Calu3 (cell line): ENCODE results near the gene TTC16. TPM values are rescaled to one million over a fixed set of nuclear protein-coding genes. Genes with fewer than 3 reads are reported as not detected.

Source experiments
- BruUV-seq: library from RNA; stranded (reverse); fragments of 400-500 nt; replicated peaks from 2 replicates; lab custom pipeline; 2021; lab: Mats Ljungman, UMichigan
- CTCF ChIA-PET: fragments of 300-600 bp; sonication (Branson Sonifier 250); formaldehyde crosslinking; loops from one replicate; lab custom pipeline; 2022; ENCODE audit warnings: antibody characterized with exemption; lab: Charles Lee
- DNase-seq: peaks from one replicate; pipeline ENCODE4 v3.0.0; 2022
- H3K27ac Mint-ChIP-seq: one replicate; pipeline ENCODE4 v1.8.0; 2022; ENCODE audit warnings: mixed read lengths; ENCODE audit not compliant: unreplicated experiment
- H3K27me3 Mint-ChIP-seq: one replicate; pipeline ENCODE4 v1.8.0; 2022; ENCODE audit warnings: mixed read lengths; ENCODE audit not compliant: unreplicated experiment
- H3K36me3 Mint-ChIP-seq: one replicate; pipeline ENCODE4 v1.8.0; 2022; ENCODE audit warnings: mild to moderate bottlenecking, moderate library complexity, mixed read lengths; ENCODE audit not compliant: insufficient read depth, unreplicated experiment
- H3K4me1 Mint-ChIP-seq: one replicate; pipeline ENCODE4 v1.8.0; 2022; ENCODE audit warnings: mild to moderate bottlenecking, low read depth, mixed read lengths; ENCODE audit not compliant: unreplicated experiment
- H3K4me3 Mint-ChIP-seq: one replicate; pipeline ENCODE4 v1.8.0; 2022; ENCODE audit warnings: mild to moderate bottlenecking, low read depth, moderate library complexity, mixed read lengths; ENCODE audit not compliant: unreplicated experiment
- H3K9me3 Mint-ChIP-seq: one replicate; pipeline ENCODE4 v1.8.0; 2022; ENCODE audit warnings: low read depth, mixed read lengths; ENCODE audit not compliant: unreplicated experiment
- intact Hi-C: fragments of 100-400 bp; cut with micrococcal nuclease; formaldehyde crosslinking; loops from one replicate; pipeline ENCODE4 v1.10.0; 2022; ENCODE audit not compliant: unreplicated experiment
- total RNA-seq: library from RNA; stranded (reverse); gene quantifications from 2 replicates; pipeline ENCODE4 v1.2.3, GENCODE V29; 2022
- TF ChIP-seq, protein P1 (sequence below): fragments of 200-600 bp; IDR thresholded peaks from one replicate; pipeline ENCODE4 v1.8.0; 2022; ENCODE audit warnings: antibody characterized with exemption; ENCODE audit not compliant: unreplicated experiment

The TTC16 gene
- total RNA-seq, 1 experiment from 2014 or later: not detected

DNA sequence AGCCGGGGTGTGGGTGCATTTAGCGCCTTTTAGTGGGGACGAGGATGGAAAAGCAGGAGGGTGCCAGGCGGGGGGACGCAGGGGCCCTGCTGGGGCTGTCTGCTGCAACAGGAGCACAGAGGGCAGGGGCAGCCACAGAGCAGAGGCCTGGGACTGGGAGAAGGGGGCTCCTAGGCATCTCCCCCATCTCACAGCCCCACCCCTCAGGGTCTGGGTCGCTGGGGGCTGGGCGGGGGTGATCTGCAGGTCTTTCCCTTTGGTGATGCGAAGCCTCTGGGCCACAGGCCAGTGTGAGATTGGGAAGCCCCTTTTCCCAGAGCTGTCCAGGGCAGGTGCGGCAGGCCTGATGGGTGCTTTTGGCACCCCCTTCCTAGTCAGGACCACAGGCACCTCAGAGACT is 14.4 kb downstream of the TTC16 start:
- no peak overlapping the region for H3K27ac Mint-ChIP-seq
- CTCF ChIA-PET: interaction anchor here (1.7 kb wide), 1 partner anchor 15 kb away, joined by 5 read pairs; the partner anchor contains the start of genes PTRH1 and TTC16

DNA sequence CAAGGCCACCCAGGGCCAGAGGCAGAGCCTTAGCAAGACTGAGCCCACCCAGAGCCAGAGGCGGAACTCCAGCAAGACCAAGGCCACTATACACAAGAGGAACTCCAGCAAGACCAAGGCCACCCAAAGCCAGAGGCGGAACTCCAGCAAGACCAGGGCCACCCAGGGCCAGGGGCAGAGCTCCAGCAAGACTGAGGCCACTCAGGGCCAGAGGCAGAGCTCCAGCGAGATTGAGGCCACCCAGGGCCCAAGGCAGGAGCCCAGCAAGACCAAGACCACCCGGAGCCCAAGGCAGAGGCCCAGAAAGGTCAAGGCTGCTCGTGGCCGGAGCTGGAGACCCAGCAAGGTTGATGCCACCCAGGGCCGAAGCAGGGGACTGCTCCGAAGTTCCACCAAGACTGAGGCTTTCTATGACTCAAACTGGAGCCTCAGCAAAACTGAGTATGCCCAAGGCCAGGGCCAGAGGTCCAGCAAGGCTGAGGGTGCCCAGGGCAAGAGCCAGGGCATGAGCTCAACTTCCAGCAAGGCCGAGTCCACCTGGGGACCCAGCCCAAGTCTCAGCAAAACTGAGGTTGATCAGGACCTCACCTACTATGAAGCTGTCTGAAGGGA is 15.0 kb downstream of the TTC16 start:
- Mint-ChIP-seq H3K36me3 (peaks cover 6% of the 10 kb centered on the region), H3K4me3 (no peak overlapping the region), H3K27ac (no peak overlapping the region), H3K9me3 (no peaks in the 10 kb centered on the region), H3K27me3 (peaks cover 2% of the 10 kb centered on the region), H3K4me1 (no peaks in the 10 kb centered on the region)
- BruUV-seq: no TSS peak
- intact Hi-C loops: loop anchor here (5.0 kb wide), 1 partner anchor 139 kb away; no protein-coding TSS in a partner anchor
- TF ChIP-seq, protein P1, sequence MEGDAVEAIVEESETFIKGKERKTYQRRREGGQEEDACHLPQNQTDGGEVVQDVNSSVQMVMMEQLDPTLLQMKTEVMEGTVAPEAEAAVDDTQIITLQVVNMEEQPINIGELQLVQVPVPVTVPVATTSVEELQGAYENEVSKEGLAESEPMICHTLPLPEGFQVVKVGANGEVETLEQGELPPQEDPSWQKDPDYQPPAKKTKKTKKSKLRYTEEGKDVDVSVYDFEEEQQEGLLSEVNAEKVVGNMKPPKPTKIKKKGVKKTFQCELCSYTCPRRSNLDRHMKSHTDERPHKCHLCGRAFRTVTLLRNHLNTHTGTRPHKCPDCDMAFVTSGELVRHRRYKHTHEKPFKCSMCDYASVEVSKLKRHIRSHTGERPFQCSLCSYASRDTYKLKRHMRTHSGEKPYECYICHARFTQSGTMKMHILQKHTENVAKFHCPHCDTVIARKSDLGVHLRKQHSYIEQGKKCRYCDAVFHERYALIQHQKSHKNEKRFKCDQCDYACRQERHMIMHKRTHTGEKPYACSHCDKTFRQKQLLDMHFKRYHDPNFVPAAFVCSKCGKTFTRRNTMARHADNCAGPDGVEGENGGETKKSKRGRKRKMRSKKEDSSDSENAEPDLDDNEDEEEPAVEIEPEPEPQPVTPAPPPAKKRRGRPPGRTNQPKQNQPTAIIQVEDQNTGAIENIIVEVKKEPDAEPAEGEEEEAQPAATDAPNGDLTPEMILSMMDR: no peak
- CTCF ChIA-PET: no interaction called here
- DNase-seq: no peak

More for the DNA sequence above, 14.4 kb downstream of the TTC16 start:
- DNase-seq: no peak
- intact Hi-C loops: loop anchor here (5.0 kb wide), 1 partner anchor 138 kb away; no protein-coding TSS in a partner anchor
- Mint-ChIP-seq H3K4me1 (no peaks in the 10 kb centered on the region), H3K27me3 (no peaks in the 10 kb centered on the region), H3K4me3 (no peak overlapping the region), H3K9me3 (no peaks in the 10 kb centered on the region), H3K36me3 (peaks cover 3% of the 10 kb centered on the region)
- TF ChIP-seq, protein P1: no peak
- no TSS peak for BruUV-seq

- Mint-ChIP-seq H3K36me3 (peaks cover 6% of the 10 kb centered on the region), H3K27ac (no peak overlapping the region), H3K27me3 (peaks cover 12% of the 10 kb centered on the region), H3K4me1 (no peaks in the 10 kb centered on the region), H3K4me3 (no peak overlapping the region), H3K9me3 (no peaks in the 10 kb centered on the region)
- no TSS peak for BruUV-seq
- intact Hi-C loops: loop anchor here (5.0 kb wide), 1 partner anchor 140 kb away; no protein-coding TSS in a partner anchor
- DNase-seq: no peak
- TF ChIP-seq, protein P1: no peak
- CTCF ChIA-PET: no interaction called here
Observed at GRCh38 chr9:127731938-127732337, 16.1 kb downstream of the TTC16 start.

GRCh38 chr9:127732444-127732843 is 16.6 kb downstream of the TTC16 start:
- CTCF ChIA-PET: no interaction called here
- no peak for DNase-seq
- TF ChIP-seq, protein P1: no peak
- Mint-ChIP-seq H3K4me3 (no peak overlapping the region), H3K4me1 (no peaks in the 10 kb centered on the region), H3K36me3 (peaks cover 6% of the 10 kb centered on the region), H3K27me3 (peaks cover 17% of the 10 kb centered on the region), H3K9me3 (no peaks in the 10 kb centered on the region), H3K27ac (no peak overlapping the region)
- BruUV-seq: no TSS peak
- intact Hi-C loops: loop anchor here (5.0 kb wide), 1 partner anchor 140 kb away; no protein-coding TSS in a partner anchor
